ENCODE data around the gene PDZD7. TPM values are rescaled to one million over a fixed set of nuclear protein-coding genes. Genes with fewer than 3 reads are reported as not detected.

The PDZD7 gene
- total and polyA plus RNA-seq, 9 donors = 0.07 to 1.2 (median 0.63) TPM

DNA sequence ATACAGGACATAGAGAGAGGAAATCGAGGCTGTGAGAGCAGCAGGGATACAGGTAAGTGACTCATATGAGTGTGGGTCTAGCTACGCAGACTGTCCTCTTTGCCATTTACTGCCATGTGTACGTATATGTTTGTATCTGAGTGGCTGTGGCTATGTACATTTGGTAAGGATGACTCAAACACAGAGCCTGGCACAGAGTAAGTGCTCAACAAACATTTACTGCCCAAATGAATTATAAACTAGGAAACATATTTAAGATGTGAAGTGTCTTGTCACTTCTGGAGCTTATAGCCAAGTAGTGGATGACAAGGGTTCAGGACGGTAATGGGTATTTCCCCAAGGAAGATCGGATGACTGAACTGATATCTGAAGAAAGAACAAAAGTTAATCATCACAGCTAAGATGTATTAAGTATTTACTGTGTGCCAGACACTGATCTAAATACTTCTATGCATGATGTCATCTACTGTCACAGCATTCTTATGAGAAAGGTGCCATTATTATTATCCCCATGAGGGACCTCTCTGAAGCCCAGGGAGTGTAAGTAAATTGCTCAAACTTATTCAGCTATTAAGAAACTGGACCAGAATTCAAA is 49.7 kb downstream of the PDZD7 start:
- DNase-seq = no peak
- TF ChIP-seq POLR2A (IDR thresholded peaks at IDR 0.05) = no peak
- TF ChIP-seq, protein P1, sequence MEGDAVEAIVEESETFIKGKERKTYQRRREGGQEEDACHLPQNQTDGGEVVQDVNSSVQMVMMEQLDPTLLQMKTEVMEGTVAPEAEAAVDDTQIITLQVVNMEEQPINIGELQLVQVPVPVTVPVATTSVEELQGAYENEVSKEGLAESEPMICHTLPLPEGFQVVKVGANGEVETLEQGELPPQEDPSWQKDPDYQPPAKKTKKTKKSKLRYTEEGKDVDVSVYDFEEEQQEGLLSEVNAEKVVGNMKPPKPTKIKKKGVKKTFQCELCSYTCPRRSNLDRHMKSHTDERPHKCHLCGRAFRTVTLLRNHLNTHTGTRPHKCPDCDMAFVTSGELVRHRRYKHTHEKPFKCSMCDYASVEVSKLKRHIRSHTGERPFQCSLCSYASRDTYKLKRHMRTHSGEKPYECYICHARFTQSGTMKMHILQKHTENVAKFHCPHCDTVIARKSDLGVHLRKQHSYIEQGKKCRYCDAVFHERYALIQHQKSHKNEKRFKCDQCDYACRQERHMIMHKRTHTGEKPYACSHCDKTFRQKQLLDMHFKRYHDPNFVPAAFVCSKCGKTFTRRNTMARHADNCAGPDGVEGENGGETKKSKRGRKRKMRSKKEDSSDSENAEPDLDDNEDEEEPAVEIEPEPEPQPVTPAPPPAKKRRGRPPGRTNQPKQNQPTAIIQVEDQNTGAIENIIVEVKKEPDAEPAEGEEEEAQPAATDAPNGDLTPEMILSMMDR (IDR thresholded peaks at IDR 0.05) = no peak
- TF ChIP-seq EP300 (IDR thresholded peaks at IDR 0.05) = no peak
- WGBS, 3 donors = 83 to 89% (median 85%) methylated on average over 5 of the region's 5 CpGs
- intact Hi-C loops (cut with DNase I) = no loop called here
- no peaks in the 10 kb centered on the region for H3K36me3 ChIP-seq
- H3K4me1 ChIP-seq (ENCODE audit: insufficient read depth) = no peaks in the 10 kb centered on the region
- H3K27me3 ChIP-seq = no peaks in the 10 kb centered on the region
- no peak overlapping the region for H3K27ac ChIP-seq
- no peaks in the 10 kb centered on the region for H3K9me3 ChIP-seq
- no peak overlapping the region for H3K4me3 ChIP-seq

DNA sequence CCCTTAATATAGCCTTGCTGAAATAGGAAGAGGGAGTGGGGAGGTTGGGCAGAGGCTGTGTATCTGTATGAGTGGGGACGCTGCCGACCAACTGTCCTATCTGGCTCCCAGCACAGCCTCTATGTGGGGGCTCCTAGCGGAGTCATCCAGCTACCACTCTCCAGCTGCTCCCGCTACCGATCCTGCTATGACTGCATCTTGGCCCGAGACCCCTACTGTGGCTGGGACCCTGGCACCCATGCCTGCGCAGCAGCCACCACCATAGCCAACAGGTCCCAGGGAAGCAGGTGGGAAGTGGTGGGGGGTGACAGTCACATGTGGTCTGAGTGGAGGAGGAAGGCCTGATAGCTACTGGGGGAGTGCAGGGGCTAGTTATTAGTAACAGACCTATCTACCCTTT is 50.2 kb downstream of the PDZD7 start:
- peak in 2 of 5 donors; percentile 4 to 26 for DNase-seq
- no peaks in the 10 kb centered on the region for H3K4me1 ChIP-seq (ENCODE audit: insufficient read depth)
- H3K36me3 ChIP-seq = no peaks in the 10 kb centered on the region
- TF ChIP-seq POLR2A (IDR thresholded peaks at IDR 0.05) (no peak), EP300 (IDR thresholded peaks at IDR 0.05) (no peak)
- TF ChIP-seq, protein P1 (IDR thresholded peaks at IDR 0.05) = no peak
- WGBS, 3 donors = 77 to 91% (median 86%) methylated on average over 7 of the region's 7 CpGs
- H3K27me3 ChIP-seq = no peaks in the 10 kb centered on the region
- no peaks in the 10 kb centered on the region for H3K9me3 ChIP-seq
- no peak overlapping the region for H3K4me3 ChIP-seq
- H3K27ac ChIP-seq = no peak overlapping the region
- intact Hi-C loops (cut with DNase I) = no loop called here

GRCh38 chr10:100980311-100980710 is 50.6 kb downstream of the PDZD7 start:
- intact Hi-C loops (cut with DNase I) = no loop called here
- WGBS, 3 donors = 84 to 87% (median 85%) methylated on average over 2 of the region's 2 CpGs
- TF ChIP-seq POLR2A (IDR thresholded peaks at IDR 0.05) (no peak), EP300 (IDR thresholded peaks at IDR 0.05) (no peak)
- TF ChIP-seq, protein P1 (IDR thresholded peaks at IDR 0.05) = no peak
- Histone ChIP-seq H3K4me3 (no peak overlapping the region), H3K9me3 (no peaks in the 10 kb centered on the region), H3K27ac (no peak overlapping the region), H3K4me1 (ENCODE audit: insufficient read depth) (no peaks in the 10 kb centered on the region), H3K36me3 (no peaks in the 10 kb centered on the region), H3K27me3 (no peaks in the 10 kb centered on the region)
- DNase-seq = peak in 1 of 5 donors; percentile 11

- intact Hi-C loops (cut with DNase I) = no loop called here
- H3K36me3 ChIP-seq = no peaks in the 10 kb centered on the region
Measured at GRCh38 chr10:100979791-100980272, 51.1 kb downstream of the PDZD7 start.

More at GRCh38 chr10:100979791-100980272, 51.1 kb downstream of the PDZD7 start:
- H3K4me3 ChIP-seq = no peak overlapping the region
- no peak for TF ChIP-seq EP300 (IDR thresholded peaks at IDR 0.05)
- TF ChIP-seq, protein P1 (IDR thresholded peaks at IDR 0.05) = no peak
- TF ChIP-seq POLR2A (IDR thresholded peaks at IDR 0.05) = no peak
- no peaks in the 10 kb centered on the region for H3K9me3 ChIP-seq
- no peaks in the 10 kb centered on the region for H3K4me1 ChIP-seq (ENCODE audit: insufficient read depth)
- no peaks in the 10 kb centered on the region for H3K27me3 ChIP-seq
- 87 to 92% (median 91%) methylated on average over 16 of the region's 16 CpGs for WGBS, 3 donors
- DNase-seq = peak in 1 of 5 donors; percentile 37
- H3K27ac ChIP-seq = no peak overlapping the region

Measured in ovary (tissue), 9 donors.